Activated CD4-positive, alpha-beta T cell treated with anti-CD3 and anti-CD28 coated beads for 36 hours (primary cell): ENCODE data around the gene ATPAF1. TPM values are rescaled to one million over a fixed set of nuclear protein-coding genes. Genes with fewer than 3 reads are reported as not detected.

Experiments used
- ATAC-seq: fragments of 200-7000 bp; cut with Tn5 transposase; one replicate; pipeline ENCODE4 v1.10.0; 2021; ENCODE audit warnings: mild to moderate bottlenecking, moderate library complexity
- CTCF ChIA-PET: fragments of 350-600 bp; sonication (Branson Sonifier 250); formaldehyde crosslinking; loops from one replicate; lab custom pipeline; 2021; ENCODE audit warnings: antibody characterized with exemption; lab: Charles Lee
- POLR2A ChIA-PET: fragments of 350-600 bp; sonication (Branson Sonifier 250); formaldehyde crosslinking; loops from one replicate; lab custom pipeline; 2021; ENCODE audit warnings: antibody characterized with exemption, inconsistent platforms; lab: Charles Lee
- DNase-seq: peaks from one replicate; pipeline ENCODE4 v3.0.0-alpha.2; 2020
- H3K27ac Mint-ChIP-seq: one replicate; pipeline ENCODE4 v1.8.0; 2021; ENCODE audit warnings: mixed read lengths
- H3K27me3 Mint-ChIP-seq: one replicate; pipeline ENCODE4 v1.8.0; 2021; ENCODE audit warnings: mixed read lengths
- H3K36me3 Mint-ChIP-seq: one replicate; pipeline ENCODE4 v1.8.0; 2021; ENCODE audit warnings: low read depth, mixed read lengths
- H3K4me1 Mint-ChIP-seq: one replicate; pipeline ENCODE4 v1.8.0; 2021; ENCODE audit warnings: mixed read lengths
- H3K4me3 Mint-ChIP-seq: one replicate; pipeline ENCODE4 v1.8.0; 2021; ENCODE audit warnings: mild to moderate bottlenecking, moderate library complexity, mixed read lengths
- H3K9me3 Mint-ChIP-seq: one replicate; pipeline ENCODE4 v1.8.0; 2021; ENCODE audit warnings: low read depth, mixed read lengths
- intact Hi-C, 2 experiments: fragments of 100-400 bp; cut with DNase I in 1 of 2; cut with micrococcal nuclease in 1 of 2; formaldehyde crosslinking; loops; one replicate each; pipeline versions ENCODE4 v1.14.2 to v1.15.1; 2022 to 2024; cut with DNase I, micrococcal nuclease
- total RNA-seq, 2 experiments: library from RNA; stranded (reverse); gene quantifications; one replicate each; pipeline ENCODE4 v1.2.3, GENCODE V29; 2021

Gene ATPAF1
- total RNA-seq, 2 experiments from 2014 or later = 46.1 to 48.5 TPM

GRCh38 chr1:46585312-46585938, 82.7 kb downstream of the ATPAF1 start:
- ATAC-seq (no peak), DNase-seq (no peak)
- no peaks in the 10 kb centered on the region for H3K9me3 Mint-ChIP-seq
- ChIA-PET POLR2A (no interaction called here), CTCF (no interaction called here)
- H3K27me3 Mint-ChIP-seq = no peaks in the 10 kb centered on the region
- intact Hi-C loops = no loop called here
- H3K36me3 Mint-ChIP-seq = peaks cover 43% of the 10 kb centered on the region
- peaks cover 21% of the 10 kb centered on the region for H3K4me1 Mint-ChIP-seq
- no peak overlapping the region for H3K27ac Mint-ChIP-seq
- no peak overlapping the region for H3K4me3 Mint-ChIP-seq

DNA sequence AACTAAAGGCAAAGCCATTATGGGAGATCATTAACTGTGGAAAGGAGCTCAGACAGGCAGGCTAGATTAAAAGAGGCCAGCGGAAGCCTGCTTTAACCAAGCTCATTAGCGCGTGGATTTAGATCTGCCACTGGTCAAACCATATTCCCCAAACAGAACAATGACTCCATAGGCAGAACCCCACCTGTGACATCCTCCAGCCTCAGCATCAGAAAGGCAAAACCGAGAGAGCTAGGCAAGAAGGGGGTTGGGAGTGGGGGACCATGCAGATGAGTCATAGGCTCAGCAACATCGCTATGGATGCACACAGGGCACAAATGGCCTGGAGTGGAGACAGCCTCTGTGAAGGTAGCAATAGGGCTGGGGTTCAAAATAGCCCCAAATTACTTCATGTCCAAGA, 84.7 kb downstream of the ATPAF1 start:
- Mint-ChIP-seq H3K36me3 (peaks cover 38% of the 10 kb centered on the region), H3K4me3 (no peak overlapping the region), H3K4me1 (peaks cover 21% of the 10 kb centered on the region), H3K9me3 (no peaks in the 10 kb centered on the region), H3K27me3 (no peaks in the 10 kb centered on the region), H3K27ac (no peak overlapping the region)
- ATAC-seq = no peak
- intact Hi-C loops = no loop called here
- no peak for DNase-seq
- CTCF ChIA-PET = no interaction called here
- POLR2A ChIA-PET = no interaction called here

GRCh38 chr1:46582972-46583371, 85.2 kb downstream of the ATPAF1 start:
- Mint-ChIP-seq H3K4me3 (no peak overlapping the region), H3K9me3 (no peaks in the 10 kb centered on the region), H3K4me1 (peaks cover 21% of the 10 kb centered on the region), H3K27me3 (no peaks in the 10 kb centered on the region), H3K36me3 (peaks cover 38% of the 10 kb centered on the region), H3K27ac (no peak overlapping the region)
- CTCF ChIA-PET = no interaction called here
- POLR2A ChIA-PET = no interaction called here
- ATAC-seq (no peak), DNase-seq (no peak)
- intact Hi-C loops = no loop called here

Other genes starting within 250 kb of the ATPAF1 start
- under 1 TPM in 1 of 2 experiments, not detected in 1; 0.05 TPM for gene DMBX1, start 178.5 kb downstream of the ATPAF1 start, total RNA-seq
- not detected for gene KNCN, start 116.7 kb downstream of the ATPAF1 start, total RNA-seq
- 10 to 100 TPM; 27.8 to 31.0 TPM for gene MKNK1, start 64.1 kb downstream of the ATPAF1 start, total RNA-seq
- gene MOB3C, start 51.6 kb downstream of the ATPAF1 start, total RNA-seq = 1 to 10 TPM; 8.5 to 8.9 TPM
- gene TEX38, start 3.5 kb upstream of the ATPAF1 start, total RNA-seq = under 1 TPM in 1 of 2 experiments, not detected in 1; 0.18 TPM
- 10 to 100 TPM; 37.8 to 54.3 TPM for gene EFCAB14, start 50.8 kb upstream of the ATPAF1 start, total RNA-seq
- not detected for gene CYP4B1, start 130.7 kb upstream of the ATPAF1 start, total RNA-seq